ENCODE results near the gene FGFR2.

DNA sequence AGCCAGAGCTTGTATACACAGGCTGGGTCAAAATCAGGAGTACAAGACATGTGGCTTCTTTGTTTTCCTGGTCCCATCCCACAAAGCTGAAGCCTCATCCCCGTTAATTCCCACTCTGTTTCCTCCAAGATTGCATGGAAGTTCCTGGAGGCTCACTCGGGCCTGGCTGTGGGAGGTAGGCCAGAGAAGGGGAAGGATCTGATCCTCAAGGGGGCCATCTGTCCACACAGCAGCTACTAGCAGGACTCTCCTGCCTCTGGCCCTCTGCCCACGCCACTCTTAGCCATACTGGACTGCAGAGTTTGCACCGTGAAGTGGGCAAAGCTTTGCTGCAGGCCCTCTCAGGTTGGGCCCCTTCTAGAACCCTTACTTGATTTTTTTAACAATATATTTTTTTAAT lies 160.6 kb downstream of the FGFR2 start:
- TF ChIP-seq, protein P1, sequence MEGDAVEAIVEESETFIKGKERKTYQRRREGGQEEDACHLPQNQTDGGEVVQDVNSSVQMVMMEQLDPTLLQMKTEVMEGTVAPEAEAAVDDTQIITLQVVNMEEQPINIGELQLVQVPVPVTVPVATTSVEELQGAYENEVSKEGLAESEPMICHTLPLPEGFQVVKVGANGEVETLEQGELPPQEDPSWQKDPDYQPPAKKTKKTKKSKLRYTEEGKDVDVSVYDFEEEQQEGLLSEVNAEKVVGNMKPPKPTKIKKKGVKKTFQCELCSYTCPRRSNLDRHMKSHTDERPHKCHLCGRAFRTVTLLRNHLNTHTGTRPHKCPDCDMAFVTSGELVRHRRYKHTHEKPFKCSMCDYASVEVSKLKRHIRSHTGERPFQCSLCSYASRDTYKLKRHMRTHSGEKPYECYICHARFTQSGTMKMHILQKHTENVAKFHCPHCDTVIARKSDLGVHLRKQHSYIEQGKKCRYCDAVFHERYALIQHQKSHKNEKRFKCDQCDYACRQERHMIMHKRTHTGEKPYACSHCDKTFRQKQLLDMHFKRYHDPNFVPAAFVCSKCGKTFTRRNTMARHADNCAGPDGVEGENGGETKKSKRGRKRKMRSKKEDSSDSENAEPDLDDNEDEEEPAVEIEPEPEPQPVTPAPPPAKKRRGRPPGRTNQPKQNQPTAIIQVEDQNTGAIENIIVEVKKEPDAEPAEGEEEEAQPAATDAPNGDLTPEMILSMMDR (IDR thresholded peaks at IDR 0.05): no peak
- no peak for TF ChIP-seq FOXJ3 (CRISPR knock-in tag; IDR thresholded peaks at IDR 0.05)
- TF ChIP-seq RAD21 (IDR thresholded peaks at IDR 0.05; ENCODE audit: low read length): peak; percentile 61

Data from SK-N-SH (cell line).